Peyer's patch (tissue), 4 donors: ENCODE data around the gene RAD52. TPM values are rescaled to one million over a fixed set of nuclear protein-coding genes. Genes with fewer than 3 reads are reported as not detected.

Experiments used
- DNase-seq, 3 donors: peaks; one replicate each; pipeline ENCODE4 v3.0.0-alpha.2; 2017 to 2019
- H3K27ac ChIP-seq, 4 donors: fragments of 200-600 bp; sonication (generic); one replicate each; pipeline ENCODE4 v1.5.1; 2016 to 2019
- H3K27me3 ChIP-seq, 2 donors: fragments of 200-600 bp; sonication (generic); one replicate each; pipeline ENCODE4 v1.5.1; 2019
- H3K36me3 ChIP-seq, 3 donors: fragments of 200-600 bp; sonication (generic); one replicate each; pipeline ENCODE4 v1.5.1; 2016 to 2019
- H3K4me1 ChIP-seq, 4 donors: fragments of 200-600 bp; sonication (generic); one replicate each; pipeline ENCODE4 v1.5.1; 2016 to 2019
- H3K4me3 ChIP-seq, 4 donors: fragments of 200-600 bp; sonication (generic); 1 replicate in 3 of 4; 2 replicates in 1 of 4; pipeline ENCODE4 v1.5.1; 2016 to 2019; ENCODE audit warnings: mild to moderate bottlenecking in 1 of 4
- H3K9me3 ChIP-seq, 4 donors: fragments of 200-600 bp; sonication (generic); one replicate each; pipeline ENCODE4 v1.5.1; 2016 to 2019; ENCODE audit warnings: mild to moderate bottlenecking in 1 of 4
- POLR2A ChIP-seq, 2 donors: fragments of 450-650 bp; IDR thresholded peaks; one replicate each; pipeline ENCODE4 v1.5.1; 2017; ENCODE audit warnings: antibody characterized with exemption in 2 of 2, mild to moderate bottlenecking in 2 of 2, moderate library complexity in 2 of 2
- total RNA-seq, 4 donors: library from RNA; depleted of rRNA; stranded (reverse); fragments of >200 nt; gene quantifications; one replicate each; pipeline ENCODE4 v1.1.0, GENCODE V29; 2016
- TF ChIP-seq, protein P1 (sequence below), 6 experiments: fragments of 450-650 bp in 4 of 6; fragments of 200-600 bp in 2 of 6; sonication (generic) in 1 of 6; IDR thresholded peaks; one replicate each; pipeline ENCODE4 v1.5.1; 2017 to 2019; ENCODE audit warnings: antibody characterized with exemption in 6 of 6, mild to moderate bottlenecking in 3 of 6, moderate library complexity in 1 of 6

The RAD52 gene
- total RNA-seq, 4 donors from 2014 or later, result 14.2 to 59.4 (median 25.3) TPM

DNA sequence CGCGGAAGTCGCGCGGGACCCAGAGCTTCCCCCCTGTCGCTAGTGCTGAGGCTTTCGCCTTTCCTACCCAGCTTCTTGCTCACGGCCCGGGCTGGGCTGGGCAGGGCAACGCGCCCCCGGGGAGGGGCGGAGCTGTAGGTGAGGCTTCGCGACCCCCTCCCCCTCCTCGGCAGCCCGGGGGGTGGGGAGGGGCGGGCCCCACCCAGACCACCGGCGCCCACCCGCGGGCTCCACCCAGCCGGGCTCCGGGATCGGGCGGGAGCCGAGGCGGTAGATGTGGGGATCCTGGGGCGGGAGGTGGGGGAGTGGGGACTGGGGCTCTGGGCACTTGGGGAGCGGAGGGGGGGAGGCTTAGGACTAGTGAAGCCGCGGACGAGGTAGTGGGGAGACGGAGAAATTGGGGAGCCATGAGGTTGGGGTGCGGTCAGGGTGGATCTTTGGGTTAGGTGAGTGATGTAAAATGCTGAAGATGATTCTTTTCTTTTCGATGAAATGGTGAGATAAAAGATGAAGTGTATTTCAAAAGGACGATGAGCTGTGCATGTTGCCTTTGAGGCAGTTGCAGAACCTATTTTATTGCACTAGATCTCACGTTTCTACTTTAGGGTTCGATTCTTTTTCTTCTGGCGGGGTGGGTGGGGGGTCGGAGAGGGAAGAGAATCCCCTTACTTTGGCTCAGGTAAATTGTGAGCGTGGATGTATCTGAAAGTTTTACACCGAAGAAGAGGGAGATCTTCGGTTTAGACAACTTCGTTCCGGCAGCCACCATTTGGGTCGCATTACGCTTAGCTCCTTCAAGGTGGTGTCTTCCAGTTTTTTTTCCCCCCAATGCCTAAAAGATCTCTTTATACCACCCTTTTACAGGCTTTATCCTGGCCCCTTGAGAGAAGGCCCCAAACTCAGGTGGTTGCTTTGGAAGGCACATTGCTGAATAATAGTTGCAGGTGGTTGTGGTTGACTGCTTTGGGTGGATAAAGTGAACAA lies 42.1 kb upstream of the RAD52 start:
- TF ChIP-seq POLR2A (IDR thresholded peaks at IDR 0.05), result peak in 1 of 2 donors; percentile 3
- TF ChIP-seq, protein P1, sequence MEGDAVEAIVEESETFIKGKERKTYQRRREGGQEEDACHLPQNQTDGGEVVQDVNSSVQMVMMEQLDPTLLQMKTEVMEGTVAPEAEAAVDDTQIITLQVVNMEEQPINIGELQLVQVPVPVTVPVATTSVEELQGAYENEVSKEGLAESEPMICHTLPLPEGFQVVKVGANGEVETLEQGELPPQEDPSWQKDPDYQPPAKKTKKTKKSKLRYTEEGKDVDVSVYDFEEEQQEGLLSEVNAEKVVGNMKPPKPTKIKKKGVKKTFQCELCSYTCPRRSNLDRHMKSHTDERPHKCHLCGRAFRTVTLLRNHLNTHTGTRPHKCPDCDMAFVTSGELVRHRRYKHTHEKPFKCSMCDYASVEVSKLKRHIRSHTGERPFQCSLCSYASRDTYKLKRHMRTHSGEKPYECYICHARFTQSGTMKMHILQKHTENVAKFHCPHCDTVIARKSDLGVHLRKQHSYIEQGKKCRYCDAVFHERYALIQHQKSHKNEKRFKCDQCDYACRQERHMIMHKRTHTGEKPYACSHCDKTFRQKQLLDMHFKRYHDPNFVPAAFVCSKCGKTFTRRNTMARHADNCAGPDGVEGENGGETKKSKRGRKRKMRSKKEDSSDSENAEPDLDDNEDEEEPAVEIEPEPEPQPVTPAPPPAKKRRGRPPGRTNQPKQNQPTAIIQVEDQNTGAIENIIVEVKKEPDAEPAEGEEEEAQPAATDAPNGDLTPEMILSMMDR (IDR thresholded peaks at IDR 0.05), result no peak
- Histone ChIP-seq H3K27ac (peak overlapping the region; percentile 93 to 98 (median 96)), H3K9me3 (no peaks in the 10 kb centered on the region), H3K4me3 (peak overlapping the region; percentile 85 to 99 (median 98)), H3K36me3 (no peaks in the 10 kb centered on the region), H3K27me3 (no peaks in the 10 kb centered on the region), H3K4me1 (peaks cover 0 to 27% (median 5%) of the 10 kb centered on the region in 4 donors)
- DNase-seq, result peak in 2 of 3 donors; percentile 39 to 58

DNA sequence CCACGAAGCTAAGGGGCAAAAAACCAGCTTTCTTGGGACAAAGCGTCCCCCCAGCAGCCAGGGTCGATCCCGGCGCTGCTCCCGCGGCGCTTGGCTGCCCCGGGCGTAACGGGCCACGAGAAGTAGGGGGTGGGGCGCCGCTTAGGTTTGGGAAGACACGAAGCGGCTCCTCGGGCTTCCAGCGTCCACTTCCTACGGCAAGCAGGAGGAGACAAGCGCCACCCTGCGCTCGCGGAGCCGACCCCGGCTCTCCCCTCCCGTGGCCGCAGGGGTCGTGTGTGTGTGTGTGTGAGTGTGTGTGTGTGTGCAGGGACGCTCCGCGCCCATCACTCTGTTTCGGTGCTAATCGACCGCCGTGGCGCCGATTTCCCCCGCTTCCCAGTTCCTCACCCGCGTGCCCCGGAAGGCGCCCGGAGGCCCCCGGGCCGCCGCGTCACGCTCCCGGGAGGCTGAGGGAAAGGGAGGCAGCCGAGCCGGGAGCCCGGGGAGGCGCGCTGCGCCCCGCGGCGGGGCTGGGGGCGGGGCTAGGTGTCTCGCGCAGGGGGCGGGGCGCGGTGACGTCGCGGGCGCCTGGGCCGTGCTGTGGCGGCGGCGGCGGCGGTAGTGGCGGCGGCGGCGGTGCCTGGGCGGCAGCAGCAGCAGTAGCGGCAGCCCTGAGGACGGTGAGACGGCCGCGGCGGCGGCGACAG lies 41.3 kb upstream of the RAD52 start, which contains the start of gene ERC1:
ERC1 (plus strand) TSS at position 563 of the 689 bp plus-strand sequence. CDS start 36,681 bp downstream, outside the sequence.
- no peaks in the 10 kb centered on the region for H3K9me3 ChIP-seq
- H3K27me3 ChIP-seq, result no peaks in the 10 kb centered on the region
- H3K4me1 ChIP-seq, result peaks cover 0 to 27% (median 5%) of the 10 kb centered on the region in 4 donors
- peak within 1 kb of the TSS; percentile 85 to 99 (median 98) for H3K4me3 ChIP-seq
- peak within 1 kb of the TSS; percentile 93 to 98 (median 96) for H3K27ac ChIP-seq
- DNase-seq, result peak; percentile 84 to 93 (median 93)
- TF ChIP-seq, protein P1 (IDR thresholded peaks at IDR 0.05), result peak in 1 of 6 experiments; percentile 6
- TF ChIP-seq POLR2A (IDR thresholded peaks at IDR 0.05), result peak in 1 of 2 donors; percentile 45
- H3K36me3 ChIP-seq, result no peaks in the 10 kb centered on the region

DNA sequence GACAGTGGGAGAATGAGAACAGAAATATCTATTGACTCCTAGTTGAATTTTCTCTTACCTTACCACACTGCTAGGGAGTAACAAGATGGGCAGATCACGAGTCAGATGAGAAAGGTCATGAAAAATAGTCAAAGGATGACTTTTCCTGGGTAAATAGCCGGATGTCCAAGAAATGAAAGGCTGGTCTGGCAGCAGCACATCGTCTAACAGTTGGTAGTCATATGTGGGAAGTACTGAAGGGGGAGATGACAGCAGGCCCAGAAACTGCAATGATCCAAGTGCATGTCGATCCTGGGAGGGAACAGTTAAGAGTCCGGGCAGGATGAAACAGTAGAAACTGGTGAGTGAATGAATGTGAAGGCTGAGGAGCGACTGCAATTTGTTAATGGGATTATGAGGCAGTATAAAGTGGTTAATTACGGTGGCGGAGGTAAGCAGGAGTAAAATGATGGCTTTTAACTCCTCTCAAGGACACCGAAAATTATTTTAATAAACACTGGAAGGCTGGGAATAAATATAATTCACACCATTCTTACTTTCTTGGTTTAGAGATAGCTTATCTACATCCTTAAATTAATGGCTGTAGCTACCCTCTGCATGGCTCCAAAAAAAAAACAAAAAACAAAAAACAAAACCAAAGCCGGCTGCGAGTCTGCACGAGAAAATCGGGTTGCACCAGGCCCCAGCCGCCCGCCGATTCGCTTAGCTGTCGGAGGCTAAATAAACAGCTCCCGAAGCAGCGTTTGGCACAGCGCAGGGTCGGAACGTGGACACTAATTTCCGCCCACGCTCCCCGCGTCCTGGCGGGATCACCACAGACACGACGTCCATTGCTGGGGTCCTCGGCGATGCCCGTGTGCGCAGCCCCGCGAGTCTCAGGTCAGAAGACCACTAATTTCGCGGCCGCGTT lies 40.5 kb upstream of the RAD52 start:
- Histone ChIP-seq H3K36me3 (no peaks in the 10 kb centered on the region), H3K27me3 (no peaks in the 10 kb centered on the region)
- DNase-seq, result peak; percentile 64 to 79 (median 75)

DNA sequence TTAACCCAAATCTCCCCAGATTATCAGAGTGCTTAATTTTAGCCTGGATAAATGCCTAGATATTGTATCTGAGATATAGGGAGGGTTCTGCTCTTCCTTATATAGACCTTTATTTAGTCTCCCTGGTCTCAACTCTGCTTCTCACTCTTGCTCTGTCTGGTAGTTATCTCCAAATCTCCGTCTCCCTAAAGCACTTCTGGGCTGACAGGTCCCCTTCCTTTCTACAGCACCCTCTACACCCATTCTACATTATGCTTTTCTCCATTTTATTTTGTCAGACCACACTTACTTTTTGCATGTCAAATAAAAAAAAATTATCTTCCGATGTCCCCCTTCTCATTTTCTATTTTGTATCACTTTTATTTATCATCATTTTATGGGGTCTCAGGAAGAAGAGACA lies 39.6 kb upstream of the RAD52 start:
- H3K27ac ChIP-seq, result peak overlapping the region in 1 of 4 donors; percentile 94
- H3K9me3 ChIP-seq, result no peaks in the 10 kb centered on the region
- TF ChIP-seq POLR2A (IDR thresholded peaks at IDR 0.05), result no peak
- TF ChIP-seq, protein P1 (IDR thresholded peaks at IDR 0.05), result no peak
- peak overlapping the region in 1 of 4 donors; percentile 99 for H3K4me3 ChIP-seq
- peaks cover 0 to 27% (median 5%) of the 10 kb centered on the region in 4 donors for H3K4me1 ChIP-seq
- no peaks in the 10 kb centered on the region for H3K36me3 ChIP-seq
- H3K27me3 ChIP-seq, result no peaks in the 10 kb centered on the region
- DNase-seq, result no peak

More for the DNA sequence above, 40.5 kb upstream of the RAD52 start:
- Histone ChIP-seq H3K9me3 (no peaks in the 10 kb centered on the region), H3K4me1 (peaks cover 0 to 27% (median 5%) of the 10 kb centered on the region in 4 donors), H3K27ac (peak overlapping the region; percentile 93 to 98 (median 96)), H3K4me3 (peak overlapping the region; percentile 85 to 99 (median 98))
- TF ChIP-seq, protein P1 (IDR thresholded peaks at IDR 0.05), result no peak
- no peak for TF ChIP-seq POLR2A (IDR thresholded peaks at IDR 0.05)
